Body of pancreas (tissue), 4 donors: ENCODE results near the gene PSMA2.

Experiments used
- CTCF ChIP-seq, 7 experiments: fragments of 450-650 bp in 4 of 7; fragments of 200-600 bp in 3 of 7; sonication (generic) in 3 of 7; IDR thresholded peaks; one replicate each; pipeline ENCODE4 v1.5.1; 2016 to 2019; ENCODE audit warnings: antibody characterized with exemption in 7 of 7
- POLR2A ChIP-seq, 3 donors: fragments of 450-650 bp; IDR thresholded peaks; one replicate each; pipeline ENCODE4 v1.6.1; 2016; ENCODE audit warnings: antibody characterized with exemption in 3 of 3, mild to moderate bottlenecking in 2 of 3

DNA sequence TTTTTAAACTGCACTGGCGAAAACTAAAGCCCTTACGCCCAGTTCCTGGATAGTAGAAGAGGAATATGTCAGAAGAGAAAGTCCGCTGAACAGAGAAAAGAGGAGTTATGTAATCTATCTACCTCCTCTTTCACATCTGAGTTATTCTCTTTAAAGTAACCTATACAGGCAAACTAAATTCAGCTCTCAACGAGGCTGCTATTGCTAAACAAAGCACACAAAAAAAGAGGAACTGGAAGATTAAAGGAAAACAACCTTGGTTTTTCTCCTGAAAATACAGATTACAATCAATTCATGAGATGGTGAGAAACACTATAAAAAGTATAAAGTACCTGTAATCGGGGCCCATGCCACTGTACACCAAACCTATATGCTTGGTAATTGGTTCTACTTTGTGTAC, 5.8 kb downstream of the PSMA2 start:
- TF ChIP-seq POLR2A (IDR thresholded peaks at IDR 0.05), result no peak
- TF ChIP-seq CTCF (IDR thresholded peaks at IDR 0.05), result no peak
